Stimulated activated memory B cell treated with anti-CD40 and anti-IgM and Interleukin-4, amounts not matched to agents 10 μg/mL and 1 μg/mL and 100 μg/mL, for 72 hours (primary cell): Measurements from ENCODE around the gene BCAR3.

Source experiments
- ATAC-seq: fragments of 150-1000 bp; cut with Tn5 transposase; 2 replicates; pipeline ENCODE4 v1.10.0; 2021
- H3K27ac Mint-ChIP-seq: one replicate; pipeline ENCODE4 v1.8.0; 2022; ENCODE audit warnings: mild to moderate bottlenecking, mixed read lengths
- H3K27me3 Mint-ChIP-seq: one replicate; pipeline ENCODE4 v1.8.0; 2022; ENCODE audit warnings: mixed read lengths
- H3K36me3 Mint-ChIP-seq: one replicate; pipeline ENCODE4 v1.8.0; 2022; ENCODE audit warnings: mixed read lengths
- H3K4me1 Mint-ChIP-seq: one replicate; pipeline ENCODE4 v1.8.0; 2022; ENCODE audit warnings: mixed read lengths
- H3K4me3 Mint-ChIP-seq: one replicate; pipeline ENCODE4 v1.8.0; 2022; ENCODE audit warnings: mild to moderate bottlenecking, moderate library complexity, mixed read lengths
- H3K9me3 Mint-ChIP-seq: one replicate; pipeline ENCODE4 v1.8.0; 2022; ENCODE audit warnings: mixed read lengths

BCAR3 gene

GRCh38 chr1:93713341-93713740 lies 31.7 kb upstream of the BCAR3 start:
- Mint-ChIP-seq H3K4me1 (peaks cover 64% of the 10 kb centered on the region), H3K9me3 (peaks cover 2% of the 10 kb centered on the region), H3K4me3 (no peak overlapping the region), H3K27ac (peak overlapping the region; percentile 9), H3K36me3 (peaks cover 5% of the 10 kb centered on the region), H3K27me3 (no peaks in the 10 kb centered on the region)
- ATAC-seq = no peak

DNA sequence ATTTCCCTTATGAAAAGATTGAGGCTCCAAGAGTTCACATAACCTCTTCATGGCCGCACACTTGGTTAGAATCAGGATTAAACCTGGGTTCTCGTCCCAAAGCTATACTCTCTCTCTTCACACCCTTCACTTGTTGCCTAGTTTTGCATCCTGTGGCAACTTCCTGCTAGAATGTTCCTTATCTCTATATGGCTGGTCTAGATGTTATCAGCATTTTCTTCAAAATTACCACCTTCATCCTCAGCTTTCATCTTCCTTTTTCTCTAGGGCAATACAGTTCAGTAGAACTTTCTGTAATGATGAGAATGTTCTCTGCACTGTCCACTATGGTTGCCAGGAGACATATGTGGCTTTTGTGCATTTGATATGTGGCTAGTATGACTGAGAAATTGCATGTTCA lies 31.1 kb upstream of the BCAR3 start:
- H3K4me3 Mint-ChIP-seq = no peak overlapping the region
- no peak for ATAC-seq
- peak overlapping the region; percentile 9 for H3K27ac Mint-ChIP-seq
- H3K27me3 Mint-ChIP-seq = no peaks in the 10 kb centered on the region
- H3K9me3 Mint-ChIP-seq = peaks cover 2% of the 10 kb centered on the region
- peaks cover 5% of the 10 kb centered on the region for H3K36me3 Mint-ChIP-seq
- H3K4me1 Mint-ChIP-seq = peaks cover 70% of the 10 kb centered on the region

GRCh38 chr1:93710499-93711453 lies 29.1 kb upstream of the BCAR3 start:
- Mint-ChIP-seq H3K27ac (peak overlapping the region; percentile 45), H3K4me3 (no peak overlapping the region), H3K4me1 (peaks cover 63% of the 10 kb centered on the region), H3K27me3 (no peaks in the 10 kb centered on the region), H3K9me3 (no peaks in the 10 kb centered on the region), H3K36me3 (no peaks in the 10 kb centered on the region)
- ATAC-seq = no peak

DNA sequence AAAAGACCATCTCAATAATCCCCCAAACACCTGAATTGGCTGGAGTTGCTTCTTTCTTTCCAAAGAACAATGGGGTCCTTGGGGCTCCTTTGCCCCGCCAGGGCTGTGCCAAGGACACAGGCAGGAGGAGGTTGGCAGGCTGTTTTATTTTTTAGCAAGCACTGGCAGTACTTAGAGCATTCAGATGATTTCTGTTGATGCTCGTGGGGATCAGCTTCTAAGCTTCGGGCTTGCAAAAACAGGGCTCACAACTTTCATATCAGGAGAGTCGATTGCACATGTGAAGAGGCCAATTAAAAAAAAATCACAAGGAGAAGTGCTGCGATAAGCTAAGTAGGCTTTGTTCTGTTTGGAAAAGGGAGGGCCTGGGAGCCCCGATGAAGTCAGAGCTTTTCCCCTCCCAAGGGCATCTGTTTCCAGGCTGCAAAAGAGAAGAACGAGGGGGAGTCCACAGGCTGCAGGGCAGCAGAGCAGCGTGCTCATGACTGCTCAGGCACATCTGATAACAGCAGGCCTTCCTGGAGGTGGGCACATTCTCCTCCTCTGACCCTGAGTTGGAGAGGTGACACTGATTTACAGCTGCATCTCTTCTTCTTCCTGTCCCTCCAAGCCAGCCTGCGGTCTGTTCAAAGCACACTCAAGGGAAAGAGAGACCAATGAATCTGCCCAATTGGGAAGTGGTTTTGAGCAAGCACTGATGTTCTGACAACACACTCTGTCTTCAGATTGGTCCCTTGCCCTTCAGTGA lies 27.3 kb upstream of the BCAR3 start:
- Mint-ChIP-seq H3K27me3 (no peaks in the 10 kb centered on the region), H3K27ac (peak overlapping the region; percentile 93), H3K9me3 (no peaks in the 10 kb centered on the region), H3K36me3 (no peaks in the 10 kb centered on the region), H3K4me1 (peaks cover 69% of the 10 kb centered on the region), H3K4me3 (peak overlapping the region; percentile 61)
- ATAC-seq = peak; percentile 47

GRCh38 chr1:93707956-93708355 lies 26.3 kb upstream of the BCAR3 start:
- Mint-ChIP-seq H3K27ac (peak overlapping the region; percentile 93), H3K4me3 (peak overlapping the region; percentile 61), H3K27me3 (no peaks in the 10 kb centered on the region), H3K4me1 (peaks cover 74% of the 10 kb centered on the region), H3K9me3 (no peaks in the 10 kb centered on the region), H3K36me3 (no peaks in the 10 kb centered on the region)
- peak; percentile 87 for ATAC-seq

DNA sequence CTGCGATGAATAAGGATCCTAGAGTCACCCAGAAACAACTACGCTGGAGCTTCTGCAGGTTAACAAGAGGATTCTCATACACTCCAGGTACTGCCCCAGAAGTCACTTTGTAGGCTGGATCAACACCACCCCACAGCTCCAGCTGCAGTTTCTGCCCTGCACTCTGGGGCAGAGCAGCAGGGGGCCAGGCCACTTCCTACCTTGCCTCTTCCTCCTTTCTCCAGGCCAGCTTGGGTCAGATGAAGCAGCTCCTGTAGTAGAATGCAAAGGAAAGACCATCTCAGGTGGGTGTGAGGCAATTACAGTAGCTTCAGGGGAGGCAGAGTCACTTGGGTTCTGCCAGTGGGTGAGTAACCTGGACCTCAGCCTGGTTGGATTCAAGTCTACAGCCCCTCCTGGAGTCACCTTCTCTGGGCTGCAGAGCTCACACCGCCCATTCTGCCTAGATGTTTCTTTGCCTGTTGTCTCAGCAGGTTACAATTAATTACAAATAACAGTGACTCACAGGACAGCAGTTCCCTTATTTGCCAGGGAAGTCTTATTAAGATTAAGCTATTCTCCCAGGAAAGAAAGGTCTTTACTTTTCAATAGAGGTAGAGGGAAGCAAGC lies 24.4 kb upstream of the BCAR3 start:
- Mint-ChIP-seq H3K27me3 (no peaks in the 10 kb centered on the region), H3K27ac (peak overlapping the region; percentile 91), H3K36me3 (no peaks in the 10 kb centered on the region), H3K4me3 (no peak overlapping the region), H3K9me3 (no peaks in the 10 kb centered on the region), H3K4me1 (peaks cover 80% of the 10 kb centered on the region)
- ATAC-seq = no peak

DNA sequence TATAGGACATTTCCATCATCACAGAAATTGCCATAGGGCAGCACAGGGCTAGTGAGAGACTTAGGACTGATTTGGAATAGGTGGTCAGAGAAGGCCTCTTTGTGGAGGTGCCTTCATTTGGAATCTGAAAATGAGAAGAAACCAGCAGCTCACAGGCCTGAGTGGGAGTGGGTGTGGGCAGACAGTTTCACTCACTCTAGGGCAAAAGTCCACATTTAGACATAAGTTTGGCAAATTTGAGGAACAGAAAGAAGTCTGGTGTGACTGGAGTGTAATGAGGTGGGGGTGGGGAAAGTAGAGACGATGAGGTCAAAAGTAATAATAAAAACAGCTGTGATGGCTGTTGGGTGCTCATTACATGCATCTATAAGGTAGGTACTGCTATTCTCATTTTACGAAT lies 22.4 kb upstream of the BCAR3 start:
- Mint-ChIP-seq H3K27me3 (no peaks in the 10 kb centered on the region), H3K27ac (peak overlapping the region; percentile 91)

GRCh38 chr1:93703643-93704042 lies 22.0 kb upstream of the BCAR3 start:
- H3K4me3 Mint-ChIP-seq = peak overlapping the region; percentile 18
- peak; percentile 57 for ATAC-seq
- H3K4me1 Mint-ChIP-seq = peaks cover 69% of the 10 kb centered on the region

More for the DNA sequence above, 22.4 kb upstream of the BCAR3 start:
- Mint-ChIP-seq H3K4me3 (peak overlapping the region; percentile 18), H3K36me3 (no peaks in the 10 kb centered on the region), H3K9me3 (no peaks in the 10 kb centered on the region), H3K4me1 (peaks cover 73% of the 10 kb centered on the region)
- ATAC-seq = peak; percentile 85

GRCh38 chr1:93702828-93703183 lies 21.2 kb upstream of the BCAR3 start:
- H3K27me3 Mint-ChIP-seq = no peaks in the 10 kb centered on the region
- ATAC-seq = no peak
- peaks cover 60% of the 10 kb centered on the region for H3K4me1 Mint-ChIP-seq
- H3K4me3 Mint-ChIP-seq = no peak overlapping the region
- H3K9me3 Mint-ChIP-seq = no peaks in the 10 kb centered on the region
- H3K27ac Mint-ChIP-seq = peak overlapping the region; percentile 91
- H3K36me3 Mint-ChIP-seq = no peaks in the 10 kb centered on the region

More at GRCh38 chr1:93703643-93704042, 22.0 kb upstream of the BCAR3 start:
- H3K27ac Mint-ChIP-seq = peak overlapping the region; percentile 91
- H3K36me3 Mint-ChIP-seq = no peaks in the 10 kb centered on the region
- H3K27me3 Mint-ChIP-seq = no peaks in the 10 kb centered on the region
- no peaks in the 10 kb centered on the region for H3K9me3 Mint-ChIP-seq

DNA sequence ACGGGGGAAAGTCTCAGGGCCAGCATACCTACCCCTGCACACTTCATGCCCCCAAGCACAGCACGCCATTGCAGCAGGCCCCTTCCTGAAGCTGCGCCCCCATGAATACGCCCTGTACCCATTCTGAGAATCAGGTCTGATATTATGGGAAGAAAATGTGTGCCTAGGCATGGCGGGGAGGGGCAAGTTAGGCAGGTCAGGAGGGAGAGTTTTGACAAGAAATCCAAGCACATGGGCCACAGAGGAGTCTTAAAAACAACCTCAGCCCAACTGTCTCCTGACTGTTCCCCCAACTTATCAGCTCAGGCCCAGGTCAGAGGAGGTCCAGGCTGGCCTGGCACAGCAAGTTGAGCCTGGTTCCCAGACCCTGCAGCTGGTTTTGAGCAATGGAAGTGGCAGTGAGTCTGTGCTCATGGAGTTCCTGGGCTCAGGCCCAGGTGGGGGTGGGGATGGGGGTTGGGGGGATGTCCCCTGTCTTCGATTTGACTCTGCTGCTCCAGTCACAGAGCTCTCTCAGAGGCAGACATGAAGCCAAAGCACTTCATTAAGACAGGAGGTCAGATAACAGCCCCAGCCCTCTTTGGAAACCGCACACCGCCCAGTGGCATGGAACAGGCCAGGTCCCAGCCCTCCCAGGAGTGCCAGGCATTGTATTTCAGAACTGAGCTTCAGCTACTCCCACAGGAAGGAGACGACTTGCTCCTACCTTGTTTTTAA lies 20.6 kb upstream of the BCAR3 start:
- no peaks in the 10 kb centered on the region for H3K9me3 Mint-ChIP-seq
- H3K27me3 Mint-ChIP-seq = no peaks in the 10 kb centered on the region
- H3K27ac Mint-ChIP-seq = peak overlapping the region; percentile 91
- no peaks in the 10 kb centered on the region for H3K36me3 Mint-ChIP-seq
- no peak overlapping the region for H3K4me3 Mint-ChIP-seq
- peaks cover 56% of the 10 kb centered on the region for H3K4me1 Mint-ChIP-seq
- peak; percentile 2 for ATAC-seq

DNA sequence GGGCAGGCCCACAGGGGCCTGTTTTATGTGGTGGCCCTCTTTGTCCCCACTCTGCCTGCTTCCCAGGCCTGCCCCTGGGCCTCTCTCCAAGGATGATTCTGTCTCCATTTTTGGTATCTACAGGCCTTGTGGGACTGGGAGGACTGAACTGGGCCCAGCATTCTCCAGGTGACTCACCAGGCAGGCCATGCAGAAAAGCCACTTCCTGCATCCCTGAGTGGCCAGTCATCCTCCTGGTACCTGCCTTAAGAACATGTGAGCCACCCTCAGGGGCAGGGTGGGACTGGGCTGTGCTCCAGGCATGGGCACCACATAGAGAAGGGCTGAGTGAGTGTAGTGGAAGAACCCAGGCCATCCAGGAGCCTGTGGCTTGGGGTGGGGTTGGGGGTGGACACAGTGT lies 20.0 kb upstream of the BCAR3 start:
- Mint-ChIP-seq H3K4me1 (peaks cover 56% of the 10 kb centered on the region), H3K27ac (peak overlapping the region; percentile 91), H3K9me3 (no peaks in the 10 kb centered on the region), H3K4me3 (peak overlapping the region; percentile 34), H3K36me3 (no peaks in the 10 kb centered on the region), H3K27me3 (no peaks in the 10 kb centered on the region)
- ATAC-seq = peak; percentile 37

GRCh38 chr1:93700532-93701469 lies 19.2 kb upstream of the BCAR3 start:
- H3K9me3 Mint-ChIP-seq = no peaks in the 10 kb centered on the region
- H3K27ac Mint-ChIP-seq = peak overlapping the region; percentile 91
- H3K36me3 Mint-ChIP-seq = no peaks in the 10 kb centered on the region
- no peak for ATAC-seq
- H3K27me3 Mint-ChIP-seq = no peaks in the 10 kb centered on the region
- H3K4me1 Mint-ChIP-seq = peaks cover 50% of the 10 kb centered on the region
- H3K4me3 Mint-ChIP-seq = no peak overlapping the region

- H3K27me3 Mint-ChIP-seq = no peaks in the 10 kb centered on the region
- H3K4me3 Mint-ChIP-seq = no peak overlapping the region
- no peaks in the 10 kb centered on the region for H3K36me3 Mint-ChIP-seq
- H3K4me1 Mint-ChIP-seq = peaks cover 38% of the 10 kb centered on the region
- ATAC-seq = no peak
- no peaks in the 10 kb centered on the region for H3K9me3 Mint-ChIP-seq
- H3K27ac Mint-ChIP-seq = peak overlapping the region; percentile 91
Observed at GRCh38 chr1:93699503-93700168, 18.0 kb upstream of the BCAR3 start.

DNA sequence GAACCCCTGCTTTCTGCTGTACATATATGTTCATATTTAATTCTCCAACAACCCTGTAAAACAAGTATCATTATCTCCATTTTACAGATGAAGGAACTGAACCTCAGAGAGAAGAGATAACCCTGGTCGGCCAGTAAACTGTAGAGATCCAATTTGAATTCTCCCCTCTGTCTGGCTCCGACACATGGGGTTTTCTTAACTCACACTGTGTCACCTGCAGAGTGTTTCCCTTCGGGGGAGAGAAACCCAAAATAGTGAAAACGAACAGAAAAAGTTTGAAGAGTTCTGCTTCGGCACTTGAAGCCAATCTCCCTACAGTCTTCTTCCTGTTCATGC lies 17.4 kb upstream of the BCAR3 start:
- no peak overlapping the region for H3K4me3 Mint-ChIP-seq
- H3K9me3 Mint-ChIP-seq = no peaks in the 10 kb centered on the region
- no peaks in the 10 kb centered on the region for H3K27me3 Mint-ChIP-seq
- no peaks in the 10 kb centered on the region for H3K36me3 Mint-ChIP-seq
- peak overlapping the region; percentile 91 for H3K27ac Mint-ChIP-seq
- ATAC-seq = no peak
- peaks cover 32% of the 10 kb centered on the region for H3K4me1 Mint-ChIP-seq
